Keratinocyte (primary cell): Measurements from ENCODE around the gene LMNTD1. TPM values are rescaled to one million over a fixed set of nuclear protein-coding genes. Genes with fewer than 3 reads are reported as not detected.

Experiments used
- DNase-seq: peaks from one replicate; pipeline ENCODE4 v3.0.0-alpha.2; 2011; ENCODE audit warnings: low read depth, missing footprints, low spot score
- FAIRE-seq: peaks from 2 replicates; lab custom pipeline; 2011; peaks lifted over from hg19 to GRCh38; lab: Jason Lieb, UNC
- H2AFZ ChIP-seq: 2 replicates; pipeline ENCODE4 v1.6.0; 2012; ENCODE audit warnings: low read length, control low read depth, inconsistent platforms; ENCODE audit not compliant: control insufficient read depth
- H3K27ac ChIP-seq: 2 replicates; pipeline ENCODE4 v1.5.1; 2011; ENCODE audit warnings: low read length; ENCODE audit not compliant: control insufficient read depth, insufficient read depth
- H3K27me3 ChIP-seq: 3 replicates; pipeline ENCODE4 v1.6.0; 2011; ENCODE audit warnings: low read length; ENCODE audit not compliant: control insufficient read depth, insufficient read depth; ENCODE audit errors: extremely low read depth
- H3K36me3 ChIP-seq, 2 experiments: 2 replicates in 1 of 2; 3 replicates in 1 of 2; pipeline ENCODE4 v1.5.1; 2011; ENCODE audit warnings: low read length in 2 of 2, mild to moderate bottlenecking in 1 of 2; ENCODE audit not compliant: control insufficient read depth in 2 of 2, insufficient read depth in 2 of 2; ENCODE audit errors: extremely low read depth in 1 of 2
- H3K4me1 ChIP-seq: 3 replicates; pipeline ENCODE4 v1.5.1; 2011; ENCODE audit warnings: low read length; ENCODE audit not compliant: control insufficient read depth, insufficient read depth; ENCODE audit errors: extremely low read depth
- H3K4me2 ChIP-seq: 3 replicates; pipeline ENCODE4 v1.6.0; 2011; ENCODE audit warnings: low read depth, low read length; ENCODE audit not compliant: control insufficient read depth, insufficient read depth; ENCODE audit errors: extremely low read depth
- H3K4me3 ChIP-seq, 3 experiments: fragments of 200-600 bp in 1 of 3; sonication (generic) in 1 of 3; 2 replicates in 2 of 3; 3 replicates in 1 of 3; pipeline ENCODE4 v1.5.1; 2011 to 2016; ENCODE audit warnings: low read length in 3 of 3, mild to moderate bottlenecking in 3 of 3, control low read depth in 2 of 3, inconsistent platforms in 1 of 3, low read depth in 1 of 3, mixed read lengths in 1 of 3, mixed run types in 1 of 3, moderate library complexity in 1 of 3; ENCODE audit not compliant: control insufficient read depth in 2 of 3, insufficient read depth in 2 of 3; ENCODE audit errors: extremely low read depth in 1 of 3
- H3K79me2 ChIP-seq: 2 replicates; pipeline ENCODE4 v1.6.0; 2012; ENCODE audit warnings: low read length; ENCODE audit not compliant: control insufficient read depth, insufficient read depth
- H3K9ac ChIP-seq: 3 replicates; pipeline ENCODE4 v1.6.0; 2011; ENCODE audit warnings: low read length; ENCODE audit not compliant: control insufficient read depth, insufficient read depth; ENCODE audit errors: extremely low read depth
- H3K9me1 ChIP-seq: 3 replicates; pipeline ENCODE4 v1.6.0; 2011; ENCODE audit warnings: low read length; ENCODE audit not compliant: control insufficient read depth, insufficient read depth; ENCODE audit errors: extremely low read depth
- H3K9me3 ChIP-seq: 2 replicates; pipeline ENCODE4 v1.5.1; 2012; ENCODE audit warnings: low read depth, low read length; ENCODE audit not compliant: control insufficient read depth
- H4K20me1 ChIP-seq: 3 replicates; pipeline ENCODE4 v1.6.0; 2011; ENCODE audit warnings: low read length; ENCODE audit not compliant: control insufficient read depth, insufficient read depth; ENCODE audit errors: extremely low read depth
- CTCF ChIP-seq, 3 experiments: IDR thresholded peaks in 1 of 3; conservative IDR thresholded peaks in 1 of 3; optimal IDR thresholded peaks in 1 of 3; 2 replicates in 2 of 3; 3 replicates in 1 of 3; pipeline versions ENCODE3 to v1.5.1; 2011; ENCODE audit warnings: low read length in 3 of 3, mild to moderate bottlenecking in 3 of 3, moderate library complexity in 2 of 3, control low read depth in 1 of 3, inconsistent platforms in 1 of 3; ENCODE audit not compliant: insufficient read depth in 2 of 3; ENCODE audit errors: extremely low read depth in 1 of 3
- EZH2 ChIP-seq: IDR thresholded peaks from one replicate; pipeline ENCODE4 v1.6.1; 2012; ENCODE audit warnings: inconsistent platforms, mild to moderate bottlenecking, low read length, moderate library complexity
- dilution Hi-C: fragments of 300-500 bp; cut with MboI; formaldehyde crosslinking; loops from one replicate; pipeline ENCODE4 v1.7.0; 2020; ENCODE audit warnings: low sequenced_read_pairs; ENCODE audit not compliant: extremely low pct_ligation_motif_present
- polyA plus RNA-seq, 5 experiments: library from polyadenylated mRNA; depleted of rRNA in 3 of 5; stranded (reverse) in 3 of 5; stranded (forward) in 1 of 5; unstranded in 1 of 5; fragments of >200 nt; gene quantifications; 1 replicate in 1 of 5; 2 replicates in 3 of 5; 3 replicates in 1 of 5; pipeline versions ENCODE4 v1.2.1 to v1.2.3, GENCODE V29; 2011 to 2012; ENCODE audit warnings: missing spikeins in 2 of 5, low read depth in 1 of 5, low replicate concordance in 1 of 5

LMNTD1 gene
- polyA plus RNA-seq, 1 donor (not counting 4 experiments of a cell fraction or from before 2014, with no cell fraction given), result 0.42 TPM

GRCh38 chr12:25449007-25449406 is 104.1 kb downstream of the LMNTD1 start:
- H3K79me2 ChIP-seq, result no peaks in the 10 kb centered on the region

GRCh38 chr12:25447046-25447445 is 106.0 kb downstream of the LMNTD1 start:
- Histone ChIP-seq H3K4me1 (no peaks in the 10 kb centered on the region), H2AFZ (no peak overlapping the region), H3K79me2 (no peaks in the 10 kb centered on the region), H3K36me3 (no peaks in the 10 kb centered on the region), H3K4me3 (no peak overlapping the region), H3K4me2 (no peak overlapping the region), H3K9me3 (no peaks in the 10 kb centered on the region), H4K20me1 (no peaks in the 10 kb centered on the region), H3K9me1 (no peaks in the 10 kb centered on the region), H3K27ac (no peak overlapping the region), H3K9ac (no peak overlapping the region), H3K27me3 (no peaks in the 10 kb centered on the region)
- DNase-seq, result no peak
- no peak for TF ChIP-seq EZH2
- no peak for TF ChIP-seq CTCF (optimal IDR thresholded peaks at IDR 0.05 in 1 of 3, IDR thresholded peaks at IDR 0.05 in 1 of 3, conservative IDR thresholded peaks at IDR 0.05 in 1 of 3; ENCODE audit: extremely low read depth in 1 of 3, insufficient read depth in 2 of 3, low read length in 3 of 3)
- FAIRE-seq, result no peak
- dilution Hi-C loops, result no loop called here

More at GRCh38 chr12:25449007-25449406, 104.1 kb downstream of the LMNTD1 start:
- no peaks in the 10 kb centered on the region for H3K36me3 ChIP-seq
- DNase-seq (no peak), FAIRE-seq (no peak)
- no peak overlapping the region for H3K4me3 ChIP-seq
- H3K27me3 ChIP-seq, result no peaks in the 10 kb centered on the region
- no peak overlapping the region for H3K4me2 ChIP-seq
- no peak overlapping the region for H3K9ac ChIP-seq
- H4K20me1 ChIP-seq, result no peaks in the 10 kb centered on the region
- dilution Hi-C loops, result no loop called here
- H3K4me1 ChIP-seq, result no peaks in the 10 kb centered on the region
- H2AFZ ChIP-seq, result no peak overlapping the region
- H3K9me3 ChIP-seq, result no peaks in the 10 kb centered on the region
- H3K27ac ChIP-seq, result no peak overlapping the region
- no peaks in the 10 kb centered on the region for H3K9me1 ChIP-seq
- TF ChIP-seq CTCF (optimal IDR thresholded peaks at IDR 0.05 in 1 of 3, IDR thresholded peaks at IDR 0.05 in 1 of 3, conservative IDR thresholded peaks at IDR 0.05 in 1 of 3; ENCODE audit: extremely low read depth in 1 of 3, insufficient read depth in 2 of 3, low read length in 3 of 3), result no peak
